ENCODE data around the gene KAZN.

KAZN gene

DNA sequence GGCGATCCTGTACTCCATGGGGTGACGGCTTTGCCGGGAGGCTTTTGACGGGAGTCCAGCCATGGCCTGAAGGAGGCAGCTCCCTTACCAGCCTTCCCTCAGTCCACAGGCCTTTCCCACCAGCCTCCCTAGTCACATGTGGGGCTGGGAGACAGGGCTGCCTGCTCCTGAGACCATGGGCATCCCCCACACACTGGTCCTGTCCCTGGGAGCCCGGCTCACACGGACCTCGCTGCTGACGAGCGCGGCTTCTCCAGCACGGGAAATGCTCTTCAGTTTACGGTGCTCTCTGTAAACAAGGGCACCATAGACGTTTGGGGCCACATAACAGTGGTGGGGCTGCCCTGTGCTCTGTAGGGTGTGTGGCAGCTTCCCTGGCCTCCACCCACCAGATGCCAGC, 450.6 kb downstream of the KAZN start:
- Histone ChIP-seq H3K9me3 (ENCODE audit: control insufficient read depth, insufficient read depth, low read depth, low read length) (no peaks in the 10 kb centered on the region), H3K27ac (ENCODE audit: extremely low read depth, low read depth, low read length) (no peak overlapping the region), H3K4me1 (ENCODE audit: control insufficient read depth, insufficient read depth, low read length) (no peaks in the 10 kb centered on the region), H3K4me3 (ENCODE audit: low read depth, low read length) (no peak overlapping the region), H3K36me3 (ENCODE audit: control insufficient read depth in 2 of 2, insufficient read depth in 1 of 2, low read length in 2 of 2) (peaks cover 0 to 32% of the 10 kb centered on the region in 2 experiments; a peak in 2 of 3 replicates)
- TF ChIP-seq ZNF146 (tag by site-specific recombination; IDR thresholded peaks at IDR 0.05): no peak
- TF ChIP-seq ZNF341 (tag by site-specific recombination; IDR thresholded peaks at IDR 0.05; ENCODE audit: low read depth): no peak
- TF ChIP-seq ZNF776 (tag by site-specific recombination; IDR thresholded peaks at IDR 0.05; ENCODE audit: borderline replicate concordance): no peak
- no peak for TF ChIP-seq ZNF404 (tag by site-specific recombination; IDR thresholded peaks at IDR 0.05)
- TF ChIP-seq, protein P1, sequence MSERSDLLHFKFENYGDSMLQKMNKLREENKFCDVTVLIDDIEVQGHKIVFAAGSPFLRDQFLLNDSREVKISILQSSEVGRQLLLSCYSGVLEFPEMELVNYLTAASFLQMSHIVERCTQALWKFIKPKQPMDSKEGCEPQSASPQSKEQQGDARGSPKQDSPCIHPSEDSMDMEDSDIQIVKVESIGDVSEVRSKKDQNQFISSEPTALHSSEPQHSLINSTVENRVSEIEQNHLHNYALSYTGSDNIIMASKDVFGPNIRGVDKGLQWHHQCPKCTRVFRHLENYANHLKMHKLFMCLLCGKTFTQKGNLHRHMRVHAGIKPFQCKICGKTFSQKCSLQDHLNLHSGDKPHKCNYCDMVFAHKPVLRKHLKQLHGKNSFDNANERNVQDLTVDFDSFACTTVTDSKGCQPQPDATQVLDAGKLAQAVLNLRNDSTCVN (tag by site-specific recombination; optimal IDR thresholded peaks at IDR 0.05): no peak
- ChIA-PET POLR2A (no interaction called here), CTCF (interaction anchor here (0.6 to 0.8 kb wide), 3 partner anchors 258 to 269 kb away, joined by 3 to 4 read pairs (median 4); no protein-coding TSS in a partner anchor)

DNA sequence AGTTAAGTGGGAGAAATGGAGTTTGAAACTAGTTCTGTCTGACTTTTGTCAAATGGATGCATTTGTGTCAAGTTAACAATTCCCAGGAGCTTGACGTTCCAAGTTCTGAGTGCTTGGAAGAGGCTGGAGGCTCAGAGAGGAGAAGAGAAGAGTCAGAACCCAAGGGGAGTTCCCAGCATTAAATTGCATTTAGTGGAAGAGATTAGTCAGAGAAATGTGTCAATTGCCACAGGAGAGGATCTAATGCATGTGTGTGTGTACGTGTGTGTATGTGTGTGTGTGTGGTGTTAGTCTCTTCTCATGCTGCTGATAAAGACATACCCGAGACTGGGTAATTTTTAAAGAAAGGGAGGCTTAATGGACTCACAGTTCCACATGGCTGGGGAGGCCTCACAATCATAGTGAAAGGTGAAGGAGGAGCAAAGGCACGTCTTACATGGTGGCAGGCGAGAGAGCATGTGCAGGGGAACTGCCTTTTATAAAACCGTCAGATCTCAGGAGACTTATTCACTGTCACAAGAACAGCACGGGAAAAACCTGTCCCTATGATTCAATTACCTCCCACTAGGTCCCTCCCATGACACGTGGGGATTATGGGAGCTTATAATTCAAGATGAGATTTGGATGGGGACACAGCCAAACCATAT, 453.5 kb downstream of the KAZN start:
- ChIA-PET CTCF (interaction anchor here (0.6 to 0.7 kb wide), 2 partner anchors 126 to 694 kb away, joined by 3 to 4 read pairs; no protein-coding TSS in a partner anchor), POLR2A (no interaction called here)
- Histone ChIP-seq H3K4me1 (ENCODE audit: control insufficient read depth, insufficient read depth, low read length) (no peaks in the 10 kb centered on the region), H3K36me3 (ENCODE audit: control insufficient read depth in 2 of 2, insufficient read depth in 1 of 2, low read length in 2 of 2) (peaks cover 0 to 33% of the 10 kb centered on the region in 2 experiments; a peak in 1 of 3 replicates), H3K27ac (ENCODE audit: extremely low read depth, low read depth, low read length) (no peak overlapping the region), H3K4me3 (ENCODE audit: low read depth, low read length) (no peak overlapping the region), H3K9me3 (ENCODE audit: control insufficient read depth, insufficient read depth, low read depth, low read length) (no peaks in the 10 kb centered on the region)
- TF ChIP-seq, protein P2, sequence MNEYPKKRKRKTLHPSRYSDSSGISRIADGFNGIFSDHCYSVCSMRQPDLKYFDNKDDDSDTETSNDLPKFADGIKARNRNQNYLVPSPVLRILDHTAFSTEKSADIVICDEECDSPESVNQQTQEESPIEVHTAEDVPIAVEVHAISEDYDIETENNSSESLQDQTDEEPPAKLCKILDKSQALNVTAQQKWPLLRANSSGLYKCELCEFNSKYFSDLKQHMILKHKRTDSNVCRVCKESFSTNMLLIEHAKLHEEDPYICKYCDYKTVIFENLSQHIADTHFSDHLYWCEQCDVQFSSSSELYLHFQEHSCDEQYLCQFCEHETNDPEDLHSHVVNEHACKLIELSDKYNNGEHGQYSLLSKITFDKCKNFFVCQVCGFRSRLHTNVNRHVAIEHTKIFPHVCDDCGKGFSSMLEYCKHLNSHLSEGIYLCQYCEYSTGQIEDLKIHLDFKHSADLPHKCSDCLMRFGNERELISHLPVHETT (tag by site-specific recombination; IDR thresholded peaks at IDR 0.05): no peak
- TF ChIP-seq, protein P3, sequence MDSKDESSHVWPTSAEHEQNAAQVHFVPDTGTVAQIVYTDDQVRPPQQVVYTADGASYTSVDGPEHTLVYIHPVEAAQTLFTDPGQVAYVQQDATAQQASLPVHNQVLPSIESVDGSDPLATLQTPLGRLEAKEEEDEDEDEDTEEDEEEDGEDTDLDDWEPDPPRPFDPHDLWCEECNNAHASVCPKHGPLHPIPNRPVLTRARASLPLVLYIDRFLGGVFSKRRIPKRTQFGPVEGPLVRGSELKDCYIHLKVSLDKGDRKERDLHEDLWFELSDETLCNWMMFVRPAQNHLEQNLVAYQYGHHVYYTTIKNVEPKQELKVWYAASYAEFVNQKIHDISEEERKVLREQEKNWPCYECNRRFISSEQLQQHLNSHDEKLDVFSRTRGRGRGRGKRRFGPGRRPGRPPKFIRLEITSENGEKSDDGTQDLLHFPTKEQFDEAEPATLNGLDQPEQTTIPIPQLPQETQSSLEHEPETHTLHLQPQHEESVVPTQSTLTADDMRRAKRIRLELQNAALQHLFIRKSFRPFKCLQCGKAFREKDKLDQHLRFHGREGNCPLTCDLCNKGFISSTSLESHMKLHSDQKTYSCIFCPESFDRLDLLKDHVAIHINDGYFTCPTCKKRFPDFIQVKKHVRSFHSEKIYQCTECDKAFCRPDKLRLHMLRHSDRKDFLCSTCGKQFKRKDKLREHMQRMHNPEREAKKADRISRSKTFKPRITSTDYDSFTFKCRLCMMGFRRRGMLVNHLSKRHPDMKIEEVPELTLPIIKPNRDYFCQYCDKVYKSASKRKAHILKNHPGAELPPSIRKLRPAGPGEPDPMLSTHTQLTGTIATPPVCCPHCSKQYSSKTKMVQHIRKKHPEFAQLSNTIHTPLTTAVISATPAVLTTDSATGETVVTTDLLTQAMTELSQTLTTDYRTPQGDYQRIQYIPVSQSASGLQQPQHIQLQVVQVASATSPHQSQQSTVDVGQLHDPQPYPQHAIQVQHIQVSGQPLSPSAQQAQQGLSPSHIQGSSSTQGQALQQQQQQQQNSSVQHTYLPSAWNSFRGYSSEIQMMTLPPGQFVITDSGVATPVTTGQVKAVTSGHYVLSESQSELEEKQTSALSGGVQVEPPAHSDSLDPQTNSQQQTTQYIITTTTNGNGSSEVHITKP (tag by site-specific recombination; IDR thresholded peaks at IDR 0.05): no peak
- TF ChIP-seq ZBTB21 (tag by site-specific recombination; IDR thresholded peaks at IDR 0.05) (no peak), KLF7 (tag by site-specific recombination; IDR thresholded peaks at IDR 0.05; ENCODE audit: borderline replicate concordance) (no peak), ZNF423 (tag by site-specific recombination; IDR thresholded peaks at IDR 0.05) (no peak), ZNF274 (IDR thresholded peaks at IDR 0.05; ENCODE audit: low read length) (no peak), ZNF274 (tag by site-specific recombination; IDR thresholded peaks at IDR 0.05; ENCODE audit: borderline replicate concordance) (no peak), ZNF221 (tag by site-specific recombination; IDR thresholded peaks at IDR 0.05; ENCODE audit: borderline replicate concordance) (no peak), ZNF529 (tag by site-specific recombination; IDR thresholded peaks at IDR 0.05; ENCODE audit: insufficient replicate concordance) (no peak), ZNF561 (tag by site-specific recombination; IDR thresholded peaks at IDR 0.05; ENCODE audit: borderline replicate concordance) (no peak), KLF10 (tag by site-specific recombination; IDR thresholded peaks at IDR 0.05) (no peak)

Measured in HEK293 (cell line).